ENCODE data around the gene SLC6A19.

- TF ChIP-seq CTCF (IDR thresholded peaks at IDR 0.05) = no peak
- TF ChIP-seq POLR2A (IDR thresholded peaks at IDR 0.05) = no peak
Measured at GRCh38 chr5:1244255-1244654, 42.9 kb downstream of the SLC6A19 start.

All from heart left ventricle (tissue), 13 donors.